DMS79 (cell line): ENCODE measurements around the gene PROS1.
A peak's percentile ranks its signal among the peaks of the same experiment; 100 is the strongest.

Experiments used
- DNase-seq: peaks from one replicate; lab custom pipeline; 2025; lab: John Stamatoyannopoulos, UW

The PROS1 gene

DNA sequence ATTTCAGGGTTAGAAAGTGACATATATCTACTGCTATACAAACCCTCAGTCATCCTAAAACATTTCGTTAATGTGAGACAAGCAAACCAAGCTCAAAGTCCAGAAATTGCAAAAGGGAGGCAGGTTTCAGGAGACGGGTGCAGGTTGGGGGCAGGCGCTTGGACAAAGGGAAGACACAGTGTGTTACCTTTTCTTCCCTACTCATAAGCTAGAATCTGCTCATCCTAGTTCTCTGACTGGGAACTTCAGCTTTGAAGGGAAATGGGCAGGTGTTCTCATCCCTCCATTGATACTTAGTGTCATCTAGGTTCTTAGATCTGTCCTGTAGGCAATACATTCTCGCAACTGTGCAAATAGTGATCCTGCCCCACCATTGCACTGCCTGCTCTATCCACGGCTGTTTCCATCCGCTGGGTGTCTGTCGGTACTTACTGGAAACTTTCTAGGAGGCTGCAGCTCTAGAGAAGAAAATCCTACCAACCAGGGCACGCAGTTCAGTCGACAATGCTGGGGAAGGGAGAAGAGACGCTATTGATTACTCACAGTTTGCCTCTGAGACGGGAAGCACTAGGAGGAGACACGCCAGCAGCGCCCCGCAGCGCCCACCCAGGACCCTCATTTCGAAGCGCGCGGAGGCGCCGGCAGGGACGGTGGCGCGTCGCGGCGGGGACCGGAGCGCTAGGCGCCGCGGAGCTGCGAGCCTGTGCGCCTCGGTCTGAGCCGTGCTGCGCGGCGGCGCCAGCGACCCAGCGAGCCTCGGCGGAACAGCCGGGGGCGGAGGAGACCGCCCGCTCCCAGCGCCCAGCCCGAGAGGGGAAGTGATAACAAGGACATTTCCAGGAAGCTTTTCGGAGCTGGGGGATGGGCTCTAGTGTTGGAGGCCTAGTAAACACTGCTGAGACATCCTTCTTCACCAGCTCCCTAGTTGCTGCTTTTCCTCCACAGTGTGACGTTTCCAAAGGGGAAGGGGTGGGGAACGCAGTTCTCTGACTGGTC, at the start of gene PROS1:
TSS of gene PROS1 (minus strand) at position 766 of the 996 bp plus-strand sequence. CDS start at position 619, 147 bp downstream.
- peak; percentile 19 for DNase-seq

DNA sequence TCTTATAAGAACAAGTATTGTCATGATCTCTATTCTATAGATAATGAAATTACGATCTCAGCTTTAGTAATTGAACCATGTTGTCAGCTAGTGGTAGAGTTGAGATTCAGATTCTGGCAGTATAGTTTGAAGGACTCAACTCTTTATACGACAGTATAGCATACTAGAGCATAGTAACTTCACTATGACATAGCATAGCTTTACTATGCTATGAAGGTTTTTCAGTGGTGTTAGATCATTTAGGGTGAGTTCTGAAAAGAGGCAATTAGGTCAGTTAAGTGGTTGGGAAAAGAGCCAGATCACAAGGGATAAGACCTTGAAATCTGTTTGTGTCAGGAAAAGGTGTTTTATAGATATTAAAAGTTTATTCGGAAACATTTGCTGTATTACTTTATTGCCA, 46.6 kb upstream of the PROS1 start:
- no peak for DNase-seq

DNA sequence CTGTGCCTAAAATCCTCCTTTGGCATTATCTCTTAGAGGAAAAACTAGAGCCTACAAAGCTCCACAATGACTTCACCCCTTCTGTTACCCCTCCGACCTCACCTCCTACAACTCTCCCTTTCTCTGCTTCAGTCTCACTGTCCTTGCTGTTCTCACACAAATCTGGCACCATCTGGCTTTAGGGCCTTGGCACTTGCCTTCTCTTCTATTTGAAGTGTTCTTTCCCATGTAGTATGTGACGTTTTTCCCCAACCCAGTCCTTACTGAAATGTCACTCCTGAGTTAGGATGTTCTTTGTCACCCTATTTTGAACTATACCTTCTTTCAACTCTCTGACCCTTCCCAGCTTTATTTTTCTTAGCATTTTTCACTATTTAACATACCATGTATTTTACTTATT, 46.0 kb upstream of the PROS1 start:
- no peak for DNase-seq

GRCh38 chr3:94015025-94015424, 41.3 kb upstream of the PROS1 start:
- no peak for DNase-seq

DNA sequence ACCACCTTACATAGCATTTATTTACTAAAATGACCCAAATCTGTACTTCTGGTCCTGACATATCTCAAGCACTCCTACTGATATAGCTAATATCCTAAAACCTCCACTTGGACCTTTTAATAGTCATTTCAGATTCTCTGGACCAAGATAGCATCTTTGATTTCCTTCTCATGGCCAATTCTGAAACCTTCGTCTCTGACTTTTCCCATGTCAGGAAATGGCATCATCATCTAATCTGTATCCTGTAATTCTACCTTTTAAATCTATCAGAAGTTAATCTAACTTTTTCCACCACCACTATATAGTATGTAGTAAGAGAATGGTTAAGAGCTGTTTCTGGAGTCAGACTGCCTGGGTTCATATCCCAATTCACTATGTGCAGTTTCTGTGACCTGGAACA, 38.5 kb upstream of the PROS1 start:
- no peak for DNase-seq

- DNase-seq = no peak
These were observed 37.6 kb upstream of the PROS1 start for GRCh38 chr3:94011233-94011711.

DNA sequence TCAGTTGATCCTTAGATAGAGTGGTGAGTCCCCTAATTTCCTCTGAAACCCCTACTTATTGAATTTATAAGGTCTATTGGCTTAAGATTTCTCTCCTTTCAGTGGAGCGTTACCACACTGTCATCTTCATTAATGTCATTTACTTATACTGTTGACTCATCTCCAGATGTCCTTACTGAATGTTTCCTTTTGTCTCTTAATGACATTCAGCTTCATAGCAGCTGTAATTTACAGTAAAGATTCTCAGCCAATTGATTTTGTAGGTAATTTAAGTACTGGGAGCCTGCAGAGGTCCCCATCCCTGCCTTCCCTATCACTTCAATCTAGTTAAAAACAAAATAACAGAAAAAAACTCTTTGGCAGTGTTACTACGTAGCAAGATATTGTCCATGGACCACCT, 35.9 kb upstream of the PROS1 start:
- DNase-seq = no peak

GRCh38 chr3:94008253-94008652, 34.6 kb upstream of the PROS1 start:
- no peak for DNase-seq

DNA sequence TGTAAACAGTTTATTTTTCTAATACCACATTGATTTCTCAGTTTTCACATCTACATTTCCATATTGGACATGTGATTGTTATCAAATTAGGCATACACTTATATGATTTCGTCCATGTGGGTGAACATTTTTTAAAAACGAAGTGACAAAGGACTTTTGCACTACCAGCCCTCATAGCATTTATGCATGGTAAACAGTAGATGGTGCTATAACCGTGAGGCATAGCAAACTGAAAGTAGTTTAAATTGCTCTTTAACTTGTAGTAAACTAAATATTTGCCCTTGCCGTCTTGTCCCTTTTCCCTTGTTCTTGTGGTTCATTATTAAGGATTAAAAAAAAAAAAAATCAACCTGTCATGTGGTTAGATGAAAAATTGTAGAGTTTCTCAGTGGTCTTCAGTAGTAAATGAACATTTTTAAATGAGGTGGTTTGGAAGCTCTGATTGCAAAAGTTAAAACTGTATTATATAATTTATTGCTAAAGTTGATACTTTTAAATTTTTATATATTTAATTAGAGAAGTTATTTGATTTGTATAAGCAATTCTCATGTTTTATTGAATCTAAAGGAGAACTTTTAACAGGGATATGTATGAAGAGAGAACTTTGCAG, 30.7 kb upstream of the PROS1 start:
- peak; percentile 13 for DNase-seq

GRCh38 chr3:94001827-94002495, 28.3 kb upstream of the PROS1 start:
- no peak for DNase-seq

- DNase-seq = no peak
These were observed 27.5 kb upstream of the PROS1 start for GRCh38 chr3:94001191-94001590.

DNA sequence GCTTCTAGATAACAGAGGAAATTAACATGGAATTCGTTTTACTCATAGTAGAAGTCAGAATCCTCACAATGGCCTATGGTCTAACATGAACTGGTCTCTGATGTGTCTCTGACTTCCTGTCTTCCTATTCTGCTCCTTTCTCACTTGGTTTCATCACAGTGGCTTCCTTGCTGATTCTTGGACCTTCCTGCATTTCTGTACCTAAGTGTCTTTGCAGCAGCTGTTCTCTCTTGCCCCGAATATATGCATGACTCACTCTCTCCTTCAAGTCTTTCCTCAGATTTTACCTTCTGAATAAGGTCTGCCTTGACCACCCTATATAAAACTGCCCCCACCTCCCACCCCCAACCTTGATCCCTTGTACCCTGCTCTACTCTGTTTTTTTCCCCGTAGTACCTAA, 20.4 kb upstream of the PROS1 start:
- no peak for DNase-seq

DNA sequence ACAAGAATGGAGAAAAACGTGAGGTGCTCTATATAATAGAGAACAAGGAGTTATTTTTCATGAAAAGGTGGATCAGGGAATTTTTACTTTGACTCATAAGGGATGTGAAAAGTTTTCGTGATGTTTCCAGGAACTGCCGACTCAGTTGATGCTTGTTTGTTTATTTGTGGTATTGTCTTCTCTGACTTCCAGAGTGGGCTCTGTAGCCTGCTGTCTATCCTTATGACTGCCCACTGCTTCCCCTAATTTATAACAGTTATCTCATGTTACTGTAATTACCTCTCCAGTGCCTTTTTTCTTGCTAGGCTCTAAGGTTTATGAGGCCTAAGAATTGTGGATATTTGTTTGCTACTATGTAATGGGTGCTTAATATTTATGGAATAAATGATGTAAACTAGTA, 18.5 kb upstream of the PROS1 start:
- no peak for DNase-seq

- DNase-seq = no peak
These were observed 17.9 kb upstream of the PROS1 start for GRCh38 chr3:93991631-93992030.

- DNase-seq = no peak
These were observed 15.5 kb upstream of the PROS1 start for GRCh38 chr3:93989241-93989640.

GRCh38 chr3:93988764-93989163, 15.1 kb upstream of the PROS1 start:
- no peak for DNase-seq

- DNase-seq = no peak
These were observed 14.6 kb upstream of the PROS1 start for GRCh38 chr3:93988283-93988682.

GRCh38 chr3:93984618-93985017, 10.9 kb upstream of the PROS1 start:
- no peak for DNase-seq

GRCh38 chr3:93983408-93983807, 9.7 kb upstream of the PROS1 start:
- DNase-seq = no peak

GRCh38 chr3:93981649-93982048, 8.0 kb upstream of the PROS1 start:
- DNase-seq = no peak

- peak; percentile 99 for DNase-seq
These were observed 6.4 kb upstream of the PROS1 start, which contains the start of gene ARL13B for GRCh38 chr3:93979850-93980676. ARL13B (plus strand) TSS chr3:93980155; CDS start chr3:93980424, 269 bp downstream.

DNA sequence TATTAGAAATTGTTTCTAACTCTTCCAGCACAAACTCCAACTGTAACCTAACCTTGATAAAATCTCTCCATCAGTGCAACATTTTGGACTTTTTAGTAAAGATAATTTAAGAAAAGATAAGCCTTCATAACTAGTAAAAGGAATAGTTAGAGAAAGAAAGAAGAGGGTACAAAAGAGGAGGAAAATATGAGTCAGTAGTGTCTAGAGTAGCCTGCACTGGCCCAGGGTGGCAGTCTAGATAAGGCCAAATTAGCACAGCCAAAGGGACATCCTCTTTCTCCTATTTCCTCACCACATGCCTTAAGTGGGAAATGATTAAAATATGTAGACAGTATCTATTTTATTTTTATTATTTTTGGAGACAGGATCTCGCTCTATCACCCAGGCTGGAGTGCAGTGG, 3.7 kb downstream of the PROS1 start:
- no peak for DNase-seq
